Panc1 (cell line): ENCODE data around the gene EP400. TPM values are rescaled to one million over a fixed set of nuclear protein-coding genes. Genes with fewer than 3 reads are reported as not detected.

Experiments
- ATAC-seq: fragments of 200-7000 bp; cut with Tn5 transposase; 2 replicates; pipeline ENCODE4 v1.9.1; 2020; ENCODE audit warnings: mild to moderate bottlenecking, moderate library complexity
- BruUV-seq: library from RNA; stranded (reverse); fragments of 400-500 nt; replicated peaks from 2 replicates; lab custom pipeline; 2021; lab: Mats Ljungman, UMichigan
- CTCF ChIA-PET: fragments of 300-600 bp; sonication (Branson Sonifier 250); formaldehyde crosslinking; loops from one replicate; lab custom pipeline; 2022; ENCODE audit warnings: antibody characterized with exemption; lab: Charles Lee
- POLR2A ChIA-PET: fragments of 300-600 bp; sonication (Branson Sonifier 250); formaldehyde crosslinking; loops from one replicate; lab custom pipeline; 2022; ENCODE audit warnings: antibody characterized with exemption; lab: Charles Lee
- DNase-seq: peaks from one replicate; pipeline ENCODE4 v3.0.0-alpha.2; 2010; ENCODE audit warnings: low read depth, low spot score
- H3K27ac ChIP-seq: 2 replicates; pipeline ENCODE4 v1.5.1; 2011; ENCODE audit warnings: mild to moderate bottlenecking, low read length, inconsistent platforms
- H3K27me3 ChIP-seq: fragments of 200-500 bp; sonication (Bioruptor generic); 2 replicates; pipeline ENCODE4 v1.6.0; 2014; ENCODE audit warnings: low read length, inconsistent platforms; ENCODE audit not compliant: control insufficient read depth, insufficient read depth
- H3K36me3 ChIP-seq: fragments of 200-500 bp; sonication (Bioruptor generic); 2 replicates; pipeline ENCODE4 v1.5.1; 2014; ENCODE audit warnings: inconsistent platforms, mild to moderate bottlenecking, low read length, moderate library complexity; ENCODE audit not compliant: control insufficient read depth, insufficient read depth
- H3K4me1 ChIP-seq: 2 replicates; pipeline ENCODE4 v1.5.1; 2011; ENCODE audit warnings: inconsistent platforms, mild to moderate bottlenecking, low read length, moderate library complexity; ENCODE audit not compliant: control insufficient read depth, insufficient read depth
- H3K4me3 ChIP-seq, 2 experiments: 2 replicates each; pipeline ENCODE4 v1.5.1; 2011 to 2012; ENCODE audit warnings: low read depth in 2 of 2, low read length in 2 of 2, mild to moderate bottlenecking in 2 of 2, inconsistent platforms in 1 of 2, moderate library complexity in 1 of 2
- H3K9me3 ChIP-seq: fragments of 200-500 bp; sonication (Bioruptor generic); 2 replicates; pipeline ENCODE4 v1.5.1; 2014; ENCODE audit warnings: low read depth, mild to moderate bottlenecking, inconsistent platforms, low read length, moderate library complexity; ENCODE audit not compliant: control insufficient read depth, insufficient read depth
- POLR2AphosphoS5 ChIP-seq: IDR thresholded peaks from 2 replicates; pipeline ENCODE4 v1.6.1; 2012; ENCODE audit warnings: mild to moderate bottlenecking, low read depth, low read length, moderate library complexity
- SIN3A ChIP-seq: IDR thresholded peaks from 2 replicates; pipeline ENCODE4 v1.6.1; 2012; ENCODE audit warnings: low read depth, mild to moderate bottlenecking, low read length, moderate library complexity, borderline replicate concordance; ENCODE audit not compliant: insufficient read depth
- TCF7L2 ChIP-seq: IDR thresholded peaks from 2 replicates; pipeline ENCODE4 v1.6.1; 2011; ENCODE audit warnings: mild to moderate bottlenecking, low read depth, low read length, inconsistent platforms
- in situ Hi-C: cut with HindIII; loops from 2 replicates; pipeline ENCODE4 v1.10.0; 2016; ENCODE audit warnings: low sequenced_read_pairs, low pct_unique_long_range_greater_than_20kb
- intact Hi-C: fragments of 100-400 bp; cut with micrococcal nuclease; formaldehyde crosslinking; loops from one replicate; pipeline ENCODE4 v1.10.0; 2022; ENCODE audit not compliant: unreplicated experiment
- total RNA-seq: library from RNA; stranded (reverse); gene quantifications from one replicate; pipeline ENCODE4 v1.2.1, GENCODE V29; 2021; ENCODE audit not compliant: unreplicated experiment
- TF ChIP-seq, protein P1 (sequence below): fragments of 450-650 bp; IDR thresholded peaks from 2 replicates; pipeline ENCODE4 v1.5.1; 2017; ENCODE audit warnings: mild to moderate bottlenecking
- TF ChIP-seq, protein P2 (sequence below), 2 experiments: IDR thresholded peaks; 2 replicates each; pipeline ENCODE4 v1.6.1; 2011 to 2012; ENCODE audit warnings: low read depth in 2 of 2, control low read depth in 1 of 2, low read length in 1 of 2, mild to moderate bottlenecking in 1 of 2, moderate library complexity in 1 of 2; ENCODE audit not compliant: insufficient read depth in 1 of 2

EP400 gene
- total RNA-seq, 1 experiment from 2014 or later, result 59.4 TPM

DNA sequence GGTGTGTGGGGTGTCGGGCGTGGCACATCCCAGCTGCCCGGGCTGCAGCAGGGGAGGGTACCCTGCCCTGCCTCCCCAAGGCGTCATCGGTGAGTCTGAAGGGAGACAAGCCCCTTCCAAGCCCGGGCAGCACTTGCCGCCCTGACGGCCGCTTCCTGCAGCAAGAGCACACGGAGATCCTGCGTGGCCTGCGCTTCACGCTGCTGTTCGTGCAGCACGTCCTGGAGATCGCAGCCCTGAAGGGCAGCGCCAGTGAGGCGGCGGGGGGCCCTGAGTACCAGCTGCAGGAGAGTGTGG, 30.7 kb upstream of the EP400 start:
- DNase-seq (no peak), ATAC-seq (no peak)
- Histone ChIP-seq H3K27ac (no peak overlapping the region), H3K4me3 (no peak overlapping the region), H3K27me3 (no peaks in the 10 kb centered on the region), H3K9me3 (no peaks in the 10 kb centered on the region), H3K36me3 (no peaks in the 10 kb centered on the region), H3K4me1 (no peaks in the 10 kb centered on the region)
- BruUV-seq, result no TSS peak
- TF ChIP-seq TCF7L2 (no peak), POLR2AphosphoS5 (no peak), SIN3A (no peak)
- TF ChIP-seq, protein P1, sequence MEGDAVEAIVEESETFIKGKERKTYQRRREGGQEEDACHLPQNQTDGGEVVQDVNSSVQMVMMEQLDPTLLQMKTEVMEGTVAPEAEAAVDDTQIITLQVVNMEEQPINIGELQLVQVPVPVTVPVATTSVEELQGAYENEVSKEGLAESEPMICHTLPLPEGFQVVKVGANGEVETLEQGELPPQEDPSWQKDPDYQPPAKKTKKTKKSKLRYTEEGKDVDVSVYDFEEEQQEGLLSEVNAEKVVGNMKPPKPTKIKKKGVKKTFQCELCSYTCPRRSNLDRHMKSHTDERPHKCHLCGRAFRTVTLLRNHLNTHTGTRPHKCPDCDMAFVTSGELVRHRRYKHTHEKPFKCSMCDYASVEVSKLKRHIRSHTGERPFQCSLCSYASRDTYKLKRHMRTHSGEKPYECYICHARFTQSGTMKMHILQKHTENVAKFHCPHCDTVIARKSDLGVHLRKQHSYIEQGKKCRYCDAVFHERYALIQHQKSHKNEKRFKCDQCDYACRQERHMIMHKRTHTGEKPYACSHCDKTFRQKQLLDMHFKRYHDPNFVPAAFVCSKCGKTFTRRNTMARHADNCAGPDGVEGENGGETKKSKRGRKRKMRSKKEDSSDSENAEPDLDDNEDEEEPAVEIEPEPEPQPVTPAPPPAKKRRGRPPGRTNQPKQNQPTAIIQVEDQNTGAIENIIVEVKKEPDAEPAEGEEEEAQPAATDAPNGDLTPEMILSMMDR, result no peak
- TF ChIP-seq, protein P2, sequence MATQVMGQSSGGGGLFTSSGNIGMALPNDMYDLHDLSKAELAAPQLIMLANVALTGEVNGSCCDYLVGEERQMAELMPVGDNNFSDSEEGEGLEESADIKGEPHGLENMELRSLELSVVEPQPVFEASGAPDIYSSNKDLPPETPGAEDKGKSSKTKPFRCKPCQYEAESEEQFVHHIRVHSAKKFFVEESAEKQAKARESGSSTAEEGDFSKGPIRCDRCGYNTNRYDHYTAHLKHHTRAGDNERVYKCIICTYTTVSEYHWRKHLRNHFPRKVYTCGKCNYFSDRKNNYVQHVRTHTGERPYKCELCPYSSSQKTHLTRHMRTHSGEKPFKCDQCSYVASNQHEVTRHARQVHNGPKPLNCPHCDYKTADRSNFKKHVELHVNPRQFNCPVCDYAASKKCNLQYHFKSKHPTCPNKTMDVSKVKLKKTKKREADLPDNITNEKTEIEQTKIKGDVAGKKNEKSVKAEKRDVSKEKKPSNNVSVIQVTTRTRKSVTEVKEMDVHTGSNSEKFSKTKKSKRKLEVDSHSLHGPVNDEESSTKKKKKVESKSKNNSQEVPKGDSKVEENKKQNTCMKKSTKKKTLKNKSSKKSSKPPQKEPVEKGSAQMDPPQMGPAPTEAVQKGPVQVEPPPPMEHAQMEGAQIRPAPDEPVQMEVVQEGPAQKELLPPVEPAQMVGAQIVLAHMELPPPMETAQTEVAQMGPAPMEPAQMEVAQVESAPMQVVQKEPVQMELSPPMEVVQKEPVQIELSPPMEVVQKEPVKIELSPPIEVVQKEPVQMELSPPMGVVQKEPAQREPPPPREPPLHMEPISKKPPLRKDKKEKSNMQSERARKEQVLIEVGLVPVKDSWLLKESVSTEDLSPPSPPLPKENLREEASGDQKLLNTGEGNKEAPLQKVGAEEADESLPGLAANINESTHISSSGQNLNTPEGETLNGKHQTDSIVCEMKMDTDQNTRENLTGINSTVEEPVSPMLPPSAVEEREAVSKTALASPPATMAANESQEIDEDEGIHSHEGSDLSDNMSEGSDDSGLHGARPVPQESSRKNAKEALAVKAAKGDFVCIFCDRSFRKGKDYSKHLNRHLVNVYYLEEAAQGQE (IDR thresholded peaks at IDR 0.05; ENCODE audit: insufficient read depth in 1 of 2, low read depth in 2 of 2, low read length in 1 of 2), result no peak
- in situ Hi-C loops (no loop called here), intact Hi-C loops (no loop called here)
- ChIA-PET POLR2A (no interaction called here), CTCF (no interaction called here)

DNA sequence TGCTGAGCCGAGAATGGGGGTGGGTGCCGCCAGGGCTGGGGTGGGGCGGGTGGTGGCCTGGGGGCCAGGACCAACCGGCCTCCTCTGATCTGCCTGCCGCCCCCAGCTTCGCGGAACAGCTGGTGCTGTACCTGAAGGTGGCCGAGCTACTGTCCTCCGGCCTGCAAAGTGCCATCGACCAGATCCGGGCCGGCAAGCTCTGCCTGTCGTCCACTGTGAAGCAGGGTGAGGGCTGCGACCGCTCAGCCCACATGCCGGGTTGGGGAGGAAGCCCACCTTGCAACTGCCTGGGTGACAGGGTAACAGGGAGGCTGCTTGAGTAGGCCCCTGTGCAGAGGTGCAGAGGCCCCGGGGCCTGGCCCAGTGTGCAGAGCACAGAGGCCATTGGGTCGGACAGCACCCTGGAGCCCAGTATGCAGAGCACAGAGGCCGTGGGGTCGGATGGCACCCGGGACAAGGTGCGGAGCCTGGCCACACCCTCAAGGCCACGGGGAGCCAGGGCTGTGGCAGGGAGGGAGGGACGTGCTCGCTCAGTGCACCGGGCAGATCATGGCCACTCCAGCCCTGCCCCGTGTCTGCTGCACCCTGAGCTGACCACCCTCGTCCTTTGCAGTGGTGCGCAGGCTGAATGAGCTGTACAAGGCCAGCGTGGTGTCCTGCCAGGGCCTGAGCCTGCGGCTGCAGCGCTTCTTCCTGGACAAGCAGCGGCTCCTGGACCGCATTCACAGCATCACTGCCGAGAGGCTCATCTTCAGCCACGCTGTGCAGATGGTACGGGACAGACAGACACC, 30.2 kb upstream of the EP400 start:
- in situ Hi-C loops, result no loop called here
- TF ChIP-seq, protein P2 (IDR thresholded peaks at IDR 0.05; ENCODE audit: insufficient read depth in 1 of 2, low read depth in 2 of 2, low read length in 1 of 2), result no peak
- TF ChIP-seq POLR2AphosphoS5 (no peak), TCF7L2 (no peak), SIN3A (no peak)
- TF ChIP-seq, protein P1, result no peak
- ChIA-PET CTCF (no interaction called here), POLR2A (no interaction called here)
- H3K4me1 ChIP-seq, result no peaks in the 10 kb centered on the region
- H3K4me3 ChIP-seq, result no peak overlapping the region
- ATAC-seq (peak; percentile 19; the same call in 1 of the 2 replicates), DNase-seq (no peak)
- no peaks in the 10 kb centered on the region for H3K27me3 ChIP-seq
- BruUV-seq, result no TSS peak
- no peaks in the 10 kb centered on the region for H3K36me3 ChIP-seq
- no peak overlapping the region for H3K27ac ChIP-seq
- no peaks in the 10 kb centered on the region for H3K9me3 ChIP-seq
- intact Hi-C loops, result no loop called here
